ENCODE measurements around the gene GRID2IP. TPM values are rescaled to one million over a fixed set of nuclear protein-coding genes. Genes with fewer than 3 reads are reported as not detected.
"Not testable (repeated sequence)": the region's sequence is repeated elsewhere in the genome, so short reads cannot be mapped to it uniquely, and the experiment has no call there.

The GRID2IP gene
- total RNA-seq, 1 experiment from 2014 or later: 1.4 TPM

GRCh38 chr7:6579446-6579845, 28.2 kb upstream of the GRID2IP start:
- H3K4me3 Mint-ChIP-seq (ENCODE audit: low read depth, unreplicated experiment): peak overlapping the region; percentile 97
- H3K36me3 Mint-ChIP-seq (ENCODE audit: insufficient read depth, unreplicated experiment): peaks cover 59% of the 10 kb centered on the region
- BruUV-seq (replicated peaks): no TSS peak
- intact Hi-C loops (cut with micrococcal nuclease; ENCODE audit: unreplicated experiment): no loop called here
- CTCF ChIA-PET: no interaction called here
- TF ChIP-seq CTCF (IDR thresholded peaks at IDR 0.05; ENCODE audit: unreplicated experiment): no peak
- H3K9me3 Mint-ChIP-seq (ENCODE audit: low read depth, unreplicated experiment): no peaks in the 10 kb centered on the region
- no peaks in the 10 kb centered on the region for H3K27me3 Mint-ChIP-seq (ENCODE audit: unreplicated experiment)
- DNase-seq: no peak
- peaks cover 9% of the 10 kb centered on the region for H3K4me1 Mint-ChIP-seq (ENCODE audit: low read depth, unreplicated experiment)
- H3K27ac Mint-ChIP-seq (ENCODE audit: unreplicated experiment): no peak overlapping the region

GRCh38 chr7:6578114-6579084, 27.1 kb upstream of the GRID2IP start:
- DNase-seq: no peak
- Mint-ChIP-seq H3K27ac (ENCODE audit: unreplicated experiment) (peak overlapping the region; percentile 99), H3K4me3 (ENCODE audit: low read depth, unreplicated experiment) (peak overlapping the region; percentile 97), H3K9me3 (ENCODE audit: low read depth, unreplicated experiment) (no peaks in the 10 kb centered on the region), H3K27me3 (ENCODE audit: unreplicated experiment) (peaks cover 2% of the 10 kb centered on the region), H3K36me3 (ENCODE audit: insufficient read depth, unreplicated experiment) (peaks cover 58% of the 10 kb centered on the region), H3K4me1 (ENCODE audit: low read depth, unreplicated experiment) (peaks cover 9% of the 10 kb centered on the region)
- CTCF ChIA-PET: interaction anchor here (1.3 kb wide), 1 partner anchor 62 kb away, joined by 4 read pairs; no protein-coding TSS in a partner anchor
- TSS peak; percentile 51 for BruUV-seq (replicated peaks)
- intact Hi-C loops (cut with micrococcal nuclease; ENCODE audit: unreplicated experiment): no loop called here
- TF ChIP-seq CTCF (IDR thresholded peaks at IDR 0.05; ENCODE audit: unreplicated experiment): no peak

GRCh38 chr7:6577369-6578113, 26.3 kb upstream of the GRID2IP start, which contains the start of gene ZDHHC4:
ZDHHC4 (plus strand) TSS chr7:6577454; CDS start chr7:6580562, 3,108 bp downstream.
- Mint-ChIP-seq H3K27me3 (ENCODE audit: unreplicated experiment) (peaks cover 11% of the 10 kb centered on the region), H3K9me3 (ENCODE audit: low read depth, unreplicated experiment) (no peaks in the 10 kb centered on the region), H3K36me3 (ENCODE audit: insufficient read depth, unreplicated experiment) (peaks cover 49% of the 10 kb centered on the region), H3K4me3 (ENCODE audit: low read depth, unreplicated experiment) (peak within 1 kb of the TSS; percentile 97), H3K4me1 (ENCODE audit: low read depth, unreplicated experiment) (peaks cover 9% of the 10 kb centered on the region), H3K27ac (ENCODE audit: unreplicated experiment) (peak within 1 kb of the TSS; percentile 99)
- intact Hi-C loops (cut with micrococcal nuclease; ENCODE audit: unreplicated experiment): no loop called here
- BruUV-seq (replicated peaks): no TSS peak
- CTCF ChIA-PET: interaction anchor here (1.3 kb wide), 1 partner anchor 61 kb away, joined by 4 read pairs; no protein-coding TSS in a partner anchor
- no peak for TF ChIP-seq CTCF (IDR thresholded peaks at IDR 0.05; ENCODE audit: unreplicated experiment)
- DNase-seq: peak; percentile 95

- H3K4me1 Mint-ChIP-seq (ENCODE audit: low read depth, unreplicated experiment); CTCF ChIA-PET; BruUV-seq (replicated peaks); intact Hi-C loops (cut with micrococcal nuclease; ENCODE audit: unreplicated experiment); H3K9me3 Mint-ChIP-seq (ENCODE audit: low read depth, unreplicated experiment); DNase-seq: not testable (repeated sequence)
- Mint-ChIP-seq H3K4me3 (ENCODE audit: low read depth, unreplicated experiment) (peak overlapping the region; percentile 97), H3K27ac (ENCODE audit: unreplicated experiment) (peak overlapping the region; percentile 99), H3K36me3 (ENCODE audit: insufficient read depth, unreplicated experiment) (peaks cover 45% of the 10 kb centered on the region), H3K27me3 (ENCODE audit: unreplicated experiment) (peaks cover 17% of the 10 kb centered on the region)
Measured at GRCh38 chr7:6576867-6577368, 25.7 kb upstream of the GRID2IP start.
